KMS-11 (cell line): ENCODE measurements around the gene LRATD1.
A peak's percentile ranks its signal among the peaks of the same experiment; 100 is the strongest.

ENCODE experiments used
- H2AFZ ChIP-seq: fragments of 200-600 bp; sonication (generic); 2 replicates; pipeline ENCODE4 v1.6.1; 2016; ENCODE audit warnings: antibody characterized with exemption, mixed run types, low read depth
- H3K27ac ChIP-seq: fragments of 200-600 bp; sonication (generic); 2 replicates; pipeline ENCODE4 v1.6.1; 2016; ENCODE audit warnings: mild to moderate bottlenecking, mixed run types
- H3K27me3 ChIP-seq: fragments of 200-600 bp; sonication (generic); 2 replicates; pipeline ENCODE4 v1.6.1; 2017; ENCODE audit warnings: mild to moderate bottlenecking, low read depth, mixed run types, moderate library complexity; ENCODE audit not compliant: insufficient read depth
- H3K36me3 ChIP-seq: fragments of 200-600 bp; sonication (generic); 2 replicates; pipeline ENCODE4 v1.6.1; 2017; ENCODE audit warnings: mild to moderate bottlenecking, mixed run types; ENCODE audit not compliant: insufficient read depth
- H3K4me1 ChIP-seq: fragments of 200-600 bp; sonication (generic); 2 replicates; pipeline ENCODE4 v1.6.1; 2016; ENCODE audit warnings: mild to moderate bottlenecking, low read depth, mixed run types; ENCODE audit not compliant: poor library complexity, severe bottlenecking
- H3K4me2 ChIP-seq: fragments of 200-600 bp; sonication (generic); 2 replicates; pipeline ENCODE4 v1.7.0; 2016; ENCODE audit warnings: mild to moderate bottlenecking, mixed run types
- H3K4me3 ChIP-seq: fragments of 200-600 bp; sonication (generic); IDR thresholded peaks from 2 replicates; pipeline ENCODE4 v1.6.1; 2017; ENCODE audit warnings: low read depth, low read length, mixed read lengths; ENCODE audit not compliant: insufficient read depth
- H3K79me2 ChIP-seq: fragments of 200-600 bp; sonication (generic); 2 replicates; pipeline ENCODE4 v1.6.1; 2016; ENCODE audit warnings: low read depth, mixed run types; ENCODE audit not compliant: insufficient read depth
- H3K9ac ChIP-seq: fragments of 200-600 bp; sonication (generic); 2 replicates; pipeline ENCODE4 v1.6.1; 2016; ENCODE audit warnings: mild to moderate bottlenecking, mixed run types
- H4K20me1 ChIP-seq: fragments of 200-600 bp; sonication (generic); 2 replicates; pipeline ENCODE4 v1.6.1; 2016; ENCODE audit warnings: mild to moderate bottlenecking, mixed run types; ENCODE audit not compliant: insufficient read depth
- TF ChIP-seq, protein P1 (sequence below): fragments of 200-600 bp; sonication (generic); conservative IDR thresholded peaks from 2 replicates; pipeline ENCODE4 v1.6.1; 2017; ENCODE audit warnings: low read depth, mild to moderate bottlenecking, antibody characterized with exemption, low read length, moderate library complexity, mixed read lengths

The LRATD1 gene, protein sequence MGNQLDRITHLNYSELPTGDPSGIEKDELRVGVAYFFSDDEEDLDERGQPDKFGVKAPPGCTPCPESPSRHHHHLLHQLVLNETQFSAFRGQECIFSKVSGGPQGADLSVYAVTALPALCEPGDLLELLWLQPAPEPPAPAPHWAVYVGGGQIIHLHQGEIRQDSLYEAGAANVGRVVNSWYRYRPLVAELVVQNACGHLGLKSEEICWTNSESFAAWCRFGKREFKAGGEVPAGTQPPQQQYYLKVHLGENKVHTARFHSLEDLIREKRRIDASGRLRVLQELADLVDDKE

DNA sequence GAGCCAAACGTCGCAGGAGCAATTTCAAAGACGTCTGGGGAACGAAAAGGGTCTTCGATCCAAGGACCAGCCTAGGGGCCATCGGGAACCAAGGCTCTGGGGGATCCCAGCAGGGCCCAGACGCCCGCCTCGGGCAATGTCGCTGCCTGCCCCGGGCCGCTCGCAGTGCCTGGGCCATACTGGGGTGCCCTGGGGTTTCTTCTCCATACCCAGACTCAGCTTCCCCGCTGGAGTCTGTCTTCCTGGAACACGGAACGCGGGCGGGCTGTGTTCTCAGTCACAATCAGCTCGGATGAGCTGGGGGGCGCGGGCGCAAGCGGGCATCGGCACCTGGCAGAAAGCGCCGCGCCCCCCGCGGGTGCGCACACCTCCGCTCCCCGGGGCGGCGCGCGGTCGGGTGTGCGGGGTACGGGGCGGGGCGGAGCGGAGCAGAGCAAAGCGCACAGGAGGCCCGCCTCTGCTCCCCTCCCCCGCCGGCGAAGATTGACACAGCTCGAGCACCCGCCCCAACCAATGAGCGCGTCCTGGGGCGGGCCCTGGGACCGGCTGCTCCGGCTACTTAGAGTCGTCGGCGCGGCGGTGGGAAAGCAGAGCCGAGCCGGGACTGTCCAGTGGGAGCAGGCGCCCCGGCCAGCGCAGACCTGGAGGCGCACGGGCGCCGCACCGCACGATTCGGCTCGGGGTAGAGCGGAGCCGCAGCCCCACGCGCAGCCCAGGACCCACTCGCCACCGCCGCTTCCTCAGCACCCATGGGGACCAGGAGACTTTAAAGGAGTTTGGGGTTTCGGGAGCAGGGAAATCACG is at the start of gene LRATD1:
LRATD1 (plus strand) TSS at position 585 of the 804 bp plus-strand sequence. CDS start 1,263 bp downstream, outside the sequence.
- Histone ChIP-seq H3K79me2 (no peaks in the 10 kb centered on the region), H3K4me1 (peaks cover 19% of the 10 kb centered on the region), H3K27ac (no peak within 1 kb of the TSS), H3K27me3 (no peaks in the 10 kb centered on the region), H4K20me1 (no peaks in the 10 kb centered on the region), H3K9ac (no peak within 1 kb of the TSS), H3K4me3 (peak within 1 kb of the TSS; percentile 49), H2AFZ (peak within 1 kb of the TSS; percentile 76), H3K4me2 (peak within 1 kb of the TSS; percentile 92), H3K36me3 (no peaks in the 10 kb centered on the region)
- TF ChIP-seq, protein P1, sequence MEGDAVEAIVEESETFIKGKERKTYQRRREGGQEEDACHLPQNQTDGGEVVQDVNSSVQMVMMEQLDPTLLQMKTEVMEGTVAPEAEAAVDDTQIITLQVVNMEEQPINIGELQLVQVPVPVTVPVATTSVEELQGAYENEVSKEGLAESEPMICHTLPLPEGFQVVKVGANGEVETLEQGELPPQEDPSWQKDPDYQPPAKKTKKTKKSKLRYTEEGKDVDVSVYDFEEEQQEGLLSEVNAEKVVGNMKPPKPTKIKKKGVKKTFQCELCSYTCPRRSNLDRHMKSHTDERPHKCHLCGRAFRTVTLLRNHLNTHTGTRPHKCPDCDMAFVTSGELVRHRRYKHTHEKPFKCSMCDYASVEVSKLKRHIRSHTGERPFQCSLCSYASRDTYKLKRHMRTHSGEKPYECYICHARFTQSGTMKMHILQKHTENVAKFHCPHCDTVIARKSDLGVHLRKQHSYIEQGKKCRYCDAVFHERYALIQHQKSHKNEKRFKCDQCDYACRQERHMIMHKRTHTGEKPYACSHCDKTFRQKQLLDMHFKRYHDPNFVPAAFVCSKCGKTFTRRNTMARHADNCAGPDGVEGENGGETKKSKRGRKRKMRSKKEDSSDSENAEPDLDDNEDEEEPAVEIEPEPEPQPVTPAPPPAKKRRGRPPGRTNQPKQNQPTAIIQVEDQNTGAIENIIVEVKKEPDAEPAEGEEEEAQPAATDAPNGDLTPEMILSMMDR, result no peak

GRCh38 chr2:14583059-14583458 is 49.5 kb upstream of the LRATD1 start:
- Histone ChIP-seq H3K4me1 (no peaks in the 10 kb centered on the region), H3K4me3 (no peak overlapping the region), H3K79me2 (no peaks in the 10 kb centered on the region), H3K36me3 (no peaks in the 10 kb centered on the region), H2AFZ (no peak overlapping the region), H3K4me2 (no peak overlapping the region), H4K20me1 (no peaks in the 10 kb centered on the region), H3K27me3 (no peaks in the 10 kb centered on the region), H3K9ac (no peak overlapping the region), H3K27ac (no peak overlapping the region)
- TF ChIP-seq, protein P1, result no peak

DNA sequence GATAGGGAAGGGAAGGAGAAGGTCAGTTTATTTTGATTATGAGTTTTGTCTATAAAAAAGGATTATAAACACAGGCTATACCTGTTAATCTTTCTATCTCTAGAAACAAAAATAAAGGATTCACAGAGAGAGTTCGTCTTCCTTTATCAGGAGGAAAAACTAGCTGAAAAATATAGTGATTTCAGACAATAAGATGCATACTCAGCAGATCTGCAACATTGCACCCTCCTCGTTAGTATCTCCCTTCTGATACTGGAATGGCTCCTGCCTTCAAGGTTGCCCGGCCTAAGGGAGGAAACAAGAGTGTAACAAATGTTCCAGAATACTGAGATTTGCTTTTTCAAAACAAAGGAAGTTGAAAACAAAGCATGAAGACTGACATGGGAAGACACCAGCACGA is 48.7 kb upstream of the LRATD1 start:
- TF ChIP-seq, protein P1, result no peak
- Histone ChIP-seq H3K4me3 (no peak overlapping the region), H2AFZ (no peak overlapping the region), H3K4me1 (no peaks in the 10 kb centered on the region), H3K27me3 (no peaks in the 10 kb centered on the region), H3K36me3 (no peaks in the 10 kb centered on the region), H3K79me2 (no peaks in the 10 kb centered on the region), H3K9ac (no peak overlapping the region), H4K20me1 (no peaks in the 10 kb centered on the region), H3K4me2 (no peak overlapping the region), H3K27ac (no peak overlapping the region)

GRCh38 chr2:14587119-14587518 is 45.4 kb upstream of the LRATD1 start:
- no peak overlapping the region for H3K4me2 ChIP-seq
- H3K36me3 ChIP-seq, result no peaks in the 10 kb centered on the region
- no peaks in the 10 kb centered on the region for H4K20me1 ChIP-seq
- no peak overlapping the region for H3K27ac ChIP-seq
- TF ChIP-seq, protein P1, result no peak
- H3K4me1 ChIP-seq, result no peaks in the 10 kb centered on the region
- no peaks in the 10 kb centered on the region for H3K79me2 ChIP-seq
- H3K4me3 ChIP-seq, result no peak overlapping the region
- no peaks in the 10 kb centered on the region for H3K27me3 ChIP-seq
- no peak overlapping the region for H3K9ac ChIP-seq
- H2AFZ ChIP-seq, result no peak overlapping the region
